HG03571 (cell line): ENCODE results near the gene PTGDR.

Experiments
- ATAC-seq: cut with Tn5 transposase; IDR thresholded peaks from one replicate; pipeline ENCODE4 v1.9.1; 2021; ENCODE audit not compliant: unreplicated experiment

The PTGDR gene

DNA sequence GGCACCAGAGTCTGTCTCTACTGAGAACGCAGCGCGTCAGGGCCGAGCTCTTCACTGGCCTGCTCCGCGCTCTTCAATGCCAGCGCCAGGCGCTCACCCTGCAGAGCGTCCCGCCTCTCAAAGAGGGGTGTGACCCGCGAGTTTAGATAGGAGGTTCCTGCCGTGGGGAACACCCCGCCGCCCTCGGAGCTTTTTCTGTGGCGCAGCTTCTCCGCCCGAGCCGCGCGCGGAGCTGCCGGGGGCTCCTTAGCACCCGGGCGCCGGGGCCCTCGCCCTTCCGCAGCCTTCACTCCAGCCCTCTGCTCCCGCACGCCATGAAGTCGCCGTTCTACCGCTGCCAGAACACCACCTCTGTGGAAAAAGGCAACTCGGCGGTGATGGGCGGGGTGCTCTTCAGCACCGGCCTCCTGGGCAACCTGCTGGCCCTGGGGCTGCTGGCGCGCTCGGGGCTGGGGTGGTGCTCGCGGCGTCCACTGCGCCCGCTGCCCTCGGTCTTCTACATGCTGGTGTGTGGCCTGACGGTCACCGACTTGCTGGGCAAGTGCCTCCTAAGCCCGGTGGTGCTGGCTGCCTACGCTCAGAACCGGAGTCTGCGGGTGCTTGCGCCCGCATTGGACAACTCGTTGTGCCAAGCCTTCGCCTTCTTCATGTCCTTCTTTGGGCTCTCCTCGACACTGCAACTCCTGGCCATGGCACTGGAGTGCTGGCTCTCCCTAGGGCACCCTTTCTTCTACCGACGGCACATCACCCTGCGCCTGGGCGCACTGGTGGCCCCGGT is at the start of gene PTGDR:
PTGDR (plus strand) TSS at position 198 of the 778 bp plus-strand sequence; CDS start at position 315, 117 bp downstream.
- no peak for ATAC-seq

GRCh38 chr14:52219488-52220084 is 47.9 kb upstream of the PTGDR start:
- no peak for ATAC-seq

DNA sequence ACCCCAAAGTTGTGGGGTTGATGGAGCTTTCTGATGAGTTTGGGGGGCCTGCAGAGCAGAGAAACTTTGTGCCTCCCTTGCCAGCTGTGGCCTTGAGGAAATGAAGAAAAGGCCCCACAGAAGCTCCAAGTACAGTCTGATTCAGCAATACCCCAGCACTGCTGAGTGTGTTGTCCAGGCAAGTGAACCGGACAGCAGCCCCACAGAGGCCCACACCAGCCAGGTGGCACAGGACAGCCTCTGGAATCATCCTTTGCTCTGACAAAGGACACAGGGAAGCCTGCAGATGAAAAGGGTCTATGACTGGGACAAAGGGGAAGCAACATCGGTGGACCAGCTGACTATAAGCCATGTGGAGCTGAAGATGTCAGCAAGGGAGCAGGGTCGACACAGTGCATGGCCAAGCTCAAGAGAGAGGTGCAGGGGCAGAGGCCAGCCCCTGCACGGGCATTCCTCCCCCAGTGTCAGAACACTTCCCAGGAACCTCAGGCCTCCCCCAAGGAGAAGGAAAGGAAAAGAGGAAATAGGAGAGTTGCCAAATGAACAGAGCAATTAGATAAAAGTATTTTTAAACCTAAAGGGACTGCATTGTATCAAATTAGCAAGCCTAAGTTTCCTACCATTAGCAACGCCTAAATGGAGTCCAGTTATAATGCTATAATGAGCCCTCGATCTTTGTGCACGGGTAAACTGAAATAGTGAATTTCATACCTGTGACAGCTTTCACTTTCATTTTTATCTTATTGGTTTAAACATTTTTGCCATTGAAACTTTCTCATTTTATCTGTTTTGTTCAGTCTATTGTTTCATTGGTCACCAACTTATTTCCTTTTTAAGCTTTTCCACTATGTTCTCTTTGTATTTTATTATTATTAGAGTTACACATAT is 46.3 kb upstream of the PTGDR start:
- no peak for ATAC-seq

DNA sequence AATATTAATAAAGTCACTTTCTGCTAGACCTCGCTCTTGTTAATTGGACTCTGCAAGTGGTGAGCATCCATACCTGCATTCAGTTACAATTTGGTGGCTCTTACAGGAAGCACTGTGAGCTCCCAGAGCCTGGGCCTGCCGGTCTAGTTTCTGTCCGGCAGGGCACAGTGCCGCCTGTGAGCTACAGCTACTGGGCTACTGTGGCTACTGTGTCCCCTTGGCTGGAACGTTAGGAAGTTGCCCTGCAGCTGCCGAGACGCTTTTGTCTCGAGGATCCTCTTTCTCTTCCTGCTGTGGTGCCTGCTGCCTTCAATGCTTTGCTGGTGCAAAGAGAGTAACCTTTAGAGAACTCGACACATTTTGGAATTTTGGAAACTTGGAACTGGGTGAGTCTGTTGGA is 44.6 kb upstream of the PTGDR start:
- ATAC-seq: no peak

- no peak for ATAC-seq
Measured at GRCh38 chr14:52227619-52228222, 39.8 kb upstream of the PTGDR start.

DNA sequence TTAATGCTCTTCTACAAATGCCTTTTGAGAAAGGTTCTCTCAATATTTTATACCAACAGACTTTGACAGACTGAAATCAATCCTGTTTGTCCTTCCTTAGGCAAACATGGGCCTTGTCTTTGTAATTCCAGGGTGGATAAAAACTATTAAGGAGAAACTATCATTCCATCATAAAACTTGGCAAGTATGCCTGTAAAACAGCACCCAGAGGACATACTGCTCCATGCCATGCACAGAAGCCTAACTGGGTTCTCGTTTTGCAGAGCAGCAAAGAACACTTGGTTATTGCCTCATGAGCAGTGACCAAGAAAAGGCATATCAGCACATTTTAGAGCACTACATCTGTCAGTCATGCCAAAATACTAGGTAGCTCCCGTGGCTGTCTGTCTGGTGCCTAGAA is 33.8 kb upstream of the PTGDR start:
- ATAC-seq: no peak

DNA sequence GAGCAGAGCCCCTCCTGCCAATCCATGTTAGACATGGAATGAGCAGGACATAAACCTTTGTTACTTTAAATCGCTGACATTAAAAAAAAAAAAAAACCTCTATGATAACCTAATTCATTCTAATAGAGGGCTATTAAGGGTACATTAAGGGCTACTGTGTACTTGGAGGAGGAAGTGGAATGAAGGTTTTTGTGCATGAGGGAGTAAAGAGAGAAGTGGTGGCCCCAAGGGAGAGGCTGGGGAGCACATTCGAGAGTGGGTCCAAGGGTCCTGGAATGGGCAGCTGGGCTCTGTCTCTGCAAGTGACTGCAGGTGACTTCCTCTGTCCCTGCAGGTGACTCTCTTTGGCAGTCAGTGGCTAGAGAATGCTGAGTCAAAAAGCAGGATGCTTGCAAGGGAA is 32.1 kb upstream of the PTGDR start:
- no peak for ATAC-seq

GRCh38 chr14:52235866-52236510 is 31.5 kb upstream of the PTGDR start:
- no peak for ATAC-seq

- no peak for ATAC-seq
Measured at GRCh38 chr14:52238682-52239081, 28.8 kb upstream of the PTGDR start.

- ATAC-seq: no peak
Measured at GRCh38 chr14:52240623-52241022, 26.9 kb upstream of the PTGDR start.

DNA sequence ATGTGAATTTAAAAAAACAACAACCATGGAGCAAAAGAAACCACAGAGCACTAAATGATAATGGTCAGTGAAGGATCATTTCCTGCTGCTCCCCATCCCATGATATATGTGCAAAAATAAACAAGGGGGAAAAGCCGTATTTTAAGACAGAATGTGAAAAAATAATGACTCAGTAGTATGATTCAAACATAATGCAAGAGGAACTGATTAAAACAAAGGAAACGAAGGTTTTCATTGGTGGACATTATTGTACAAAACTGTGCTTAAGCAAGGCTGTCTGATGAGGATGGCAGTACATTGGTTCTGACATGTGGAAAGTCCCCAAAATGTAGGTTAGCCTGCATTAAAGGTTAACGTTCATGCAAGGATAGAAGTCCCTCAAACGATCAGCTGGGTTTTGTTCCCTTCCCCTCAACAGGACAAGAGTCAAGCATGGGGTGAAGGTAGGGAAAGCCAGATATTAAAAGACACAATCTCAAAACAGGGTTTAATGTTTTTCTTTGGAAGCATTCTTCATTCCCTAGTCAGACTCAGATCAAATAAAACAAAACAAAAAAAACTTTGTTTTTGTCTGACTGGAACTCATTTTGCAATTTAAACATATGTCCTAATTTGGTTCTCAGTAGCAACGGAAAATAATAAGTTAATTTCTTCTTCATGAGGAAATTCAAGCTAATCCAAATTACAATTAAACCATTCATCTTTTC is 26.3 kb upstream of the PTGDR start:
- no peak for ATAC-seq

- ATAC-seq: no peak
Measured at GRCh38 chr14:52244328-52244727, 23.2 kb upstream of the PTGDR start.

DNA sequence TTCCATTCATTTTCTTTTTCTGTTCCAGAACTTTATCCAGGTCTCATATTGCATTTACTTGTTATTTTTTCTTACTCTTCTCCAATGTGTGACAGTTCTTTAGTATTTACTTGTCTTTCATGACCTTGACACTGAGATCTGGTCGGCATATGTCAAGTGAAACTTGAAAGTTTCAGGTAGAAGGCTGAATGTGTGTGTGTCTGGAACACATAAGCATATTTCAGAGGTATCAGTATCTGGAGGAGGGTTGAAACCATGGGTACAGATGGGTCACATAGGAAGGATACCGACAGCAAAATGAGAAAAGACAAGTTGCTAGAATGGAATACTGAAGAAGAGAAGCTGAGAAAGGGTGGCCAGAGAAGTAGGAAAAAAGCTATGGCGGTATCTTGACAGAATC is 22.5 kb upstream of the PTGDR start:
- ATAC-seq: no peak

DNA sequence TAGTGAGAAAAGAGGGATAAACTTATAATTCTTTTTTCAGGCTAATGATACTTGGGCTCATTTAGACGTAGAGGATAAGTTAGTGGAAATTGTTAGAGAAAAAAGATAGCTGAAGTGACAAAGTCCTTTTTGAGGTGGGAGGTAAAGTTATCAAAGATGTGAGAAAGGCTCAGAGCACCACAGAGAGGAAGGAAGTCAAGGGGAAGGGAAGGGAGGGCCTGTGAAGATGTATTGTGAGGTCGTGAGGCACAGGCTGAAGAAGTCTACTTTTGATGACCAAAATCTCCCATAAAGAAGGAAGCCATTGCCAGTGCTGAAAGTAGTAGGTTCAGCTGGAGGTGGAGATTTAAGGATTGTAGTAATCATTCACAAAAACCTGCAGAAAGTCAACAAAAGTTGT is 19.4 kb upstream of the PTGDR start:
- no peak for ATAC-seq

- no peak for ATAC-seq
Measured at GRCh38 chr14:52251724-52252123, 15.8 kb upstream of the PTGDR start.

GRCh38 chr14:52253503-52253902 is 14.0 kb upstream of the PTGDR start:
- no peak for ATAC-seq

- no peak for ATAC-seq
Measured at GRCh38 chr14:52254086-52254485, 13.4 kb upstream of the PTGDR start.

DNA sequence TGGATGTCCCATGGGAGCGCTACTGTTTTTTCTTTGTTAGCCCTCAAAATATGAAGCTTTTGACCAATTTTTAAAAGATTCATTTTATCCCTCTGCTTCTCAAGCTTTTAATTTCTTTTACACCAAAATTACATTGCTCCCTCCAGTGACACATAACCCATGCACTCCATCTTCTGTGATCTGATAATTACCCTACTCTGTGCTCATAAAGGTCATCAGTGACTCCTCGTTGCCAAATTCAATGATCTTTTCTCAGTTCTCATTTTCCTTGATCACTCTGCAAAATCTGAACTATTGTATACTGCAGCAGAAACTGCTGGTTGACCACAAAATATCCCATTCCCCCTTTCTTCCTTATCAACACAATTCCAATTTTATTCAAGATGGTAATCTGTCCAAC is 8.7 kb upstream of the PTGDR start:
- ATAC-seq: no peak

DNA sequence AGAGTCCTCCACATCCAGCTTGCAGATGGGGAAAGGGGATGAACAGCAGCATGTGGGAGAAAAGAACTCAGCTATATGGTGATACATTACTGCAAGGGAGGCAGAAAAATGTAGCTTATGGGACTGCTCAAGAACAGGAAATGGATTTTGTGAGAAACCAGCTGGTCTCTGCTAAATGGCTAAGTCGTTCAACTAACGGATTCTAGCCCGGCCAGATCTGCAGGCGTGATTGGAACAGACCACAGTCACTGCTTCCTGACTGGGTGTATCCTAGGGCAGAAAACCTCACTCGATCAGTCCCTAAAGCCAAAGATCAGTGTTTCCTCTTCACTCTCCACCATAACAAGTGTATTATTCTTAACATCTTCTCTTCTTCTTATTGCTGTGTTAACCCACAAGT is 8.1 kb upstream of the PTGDR start:
- ATAC-seq: no peak

- ATAC-seq: no peak
Measured at GRCh38 chr14:52262600-52262999, 4.9 kb upstream of the PTGDR start.
